SK-N-SH treated with all-trans-retinoic acid at 6 μM for 48 hours (cell line): ENCODE results near the gene TTC39B.

Experiments
- CSDC2 ChIP-seq: fragments of 250-450 bp; sonication (Bioruptor Pico); IDR thresholded peaks from 2 replicates; pipeline ENCODE4 v1.5.0; 2020; ENCODE audit warnings: mild to moderate bottlenecking, moderate library complexity
- CSRNP3 ChIP-seq: fragments of 250-450 bp; sonication (Bioruptor Pico); IDR thresholded peaks from 2 replicates; pipeline ENCODE4 v1.5.1; 2021; ENCODE audit warnings: mild to moderate bottlenecking, moderate library complexity
- GLIS3 ChIP-seq: fragments of 250-450 bp; sonication (Bioruptor Pico); IDR thresholded peaks from 2 replicates; pipeline ENCODE4 v1.5.0; 2020; ENCODE audit warnings: mild to moderate bottlenecking, moderate library complexity
- OSR1 ChIP-seq: fragments of 250-450 bp; sonication (Bioruptor Pico); IDR thresholded peaks from 2 replicates; pipeline ENCODE4 v1.8.0; 2022; ENCODE audit warnings: moderate library complexity, mild to moderate bottlenecking, inconsistent platforms
- PATZ1 ChIP-seq: fragments of 250-450 bp; sonication (Bioruptor Pico); IDR thresholded peaks from 2 replicates; pipeline ENCODE4 v1.8.0; 2020; ENCODE audit warnings: mild to moderate bottlenecking, moderate library complexity, borderline replicate concordance
- PPARA ChIP-seq: fragments of 250-450 bp; sonication (Bioruptor Pico); IDR thresholded peaks from 2 replicates; pipeline ENCODE4 v1.5.0; 2020; ENCODE audit warnings: mild to moderate bottlenecking, borderline replicate concordance
- RARB ChIP-seq: fragments of 250-450 bp; sonication (Bioruptor Pico); IDR thresholded peaks from 2 replicates; pipeline ENCODE4 v1.8.0; 2021; ENCODE audit warnings: mild to moderate bottlenecking, moderate library complexity
- SNAI2 ChIP-seq: fragments of 250-450 bp; sonication (Bioruptor Pico); IDR thresholded peaks from 2 replicates; pipeline ENCODE4 v1.5.0; 2020; ENCODE audit warnings: mild to moderate bottlenecking, moderate library complexity
- TOX ChIP-seq: fragments of 250-450 bp; sonication (Bioruptor Pico); IDR thresholded peaks from 2 replicates; pipeline ENCODE4 v1.8.0; 2021; ENCODE audit warnings: mild to moderate bottlenecking, moderate library complexity, borderline replicate concordance
- ZC3H10 ChIP-seq: fragments of 250-450 bp; sonication (Bioruptor Pico); IDR thresholded peaks from 2 replicates; pipeline ENCODE4 v1.5.1; 2021; ENCODE audit warnings: mild to moderate bottlenecking, moderate library complexity
- ZFP3 ChIP-seq: fragments of 250-450 bp; sonication (Bioruptor Pico); IDR thresholded peaks from 2 replicates; pipeline ENCODE4 v1.5.0; 2020; ENCODE audit warnings: mild to moderate bottlenecking, moderate library complexity
- ZNF8 ChIP-seq: fragments of 450-650 bp; formaldehyde crosslinking; IDR thresholded peaks from 2 replicates; pipeline ENCODE4 v1.5.0; 2020; ENCODE audit warnings: mild to moderate bottlenecking, moderate library complexity
- TF ChIP-seq, protein P1 (sequence below): fragments of 250-450 bp; sonication (Bioruptor Pico); IDR thresholded peaks from 2 replicates; pipeline ENCODE4 v1.5.1; 2020; ENCODE audit warnings: low read depth, mild to moderate bottlenecking, moderate library complexity
- TF ChIP-seq, protein P2 (sequence below): fragments of 250-450 bp; sonication (Bioruptor Pico); IDR thresholded peaks from 2 replicates; pipeline ENCODE4 v1.8.0; 2021; ENCODE audit warnings: low read depth, mild to moderate bottlenecking, moderate library complexity, borderline replicate concordance

- TF ChIP-seq ZFP3 (CRISPR knock-in tag) (no peak), ZNF8 (CRISPR knock-in tag) (no peak), SNAI2 (CRISPR knock-in tag) (no peak), CSDC2 (no peak), PATZ1 (CRISPR knock-in tag) (no peak), RARB (CRISPR knock-in tag) (no peak), TOX (no peak), PPARA (CRISPR knock-in tag) (no peak), CSRNP3 (CRISPR knock-in tag) (no peak), OSR1 (CRISPR knock-in tag) (no peak), ZC3H10 (CRISPR knock-in tag) (no peak), GLIS3 (CRISPR knock-in tag) (no peak)
- TF ChIP-seq, protein P1, sequence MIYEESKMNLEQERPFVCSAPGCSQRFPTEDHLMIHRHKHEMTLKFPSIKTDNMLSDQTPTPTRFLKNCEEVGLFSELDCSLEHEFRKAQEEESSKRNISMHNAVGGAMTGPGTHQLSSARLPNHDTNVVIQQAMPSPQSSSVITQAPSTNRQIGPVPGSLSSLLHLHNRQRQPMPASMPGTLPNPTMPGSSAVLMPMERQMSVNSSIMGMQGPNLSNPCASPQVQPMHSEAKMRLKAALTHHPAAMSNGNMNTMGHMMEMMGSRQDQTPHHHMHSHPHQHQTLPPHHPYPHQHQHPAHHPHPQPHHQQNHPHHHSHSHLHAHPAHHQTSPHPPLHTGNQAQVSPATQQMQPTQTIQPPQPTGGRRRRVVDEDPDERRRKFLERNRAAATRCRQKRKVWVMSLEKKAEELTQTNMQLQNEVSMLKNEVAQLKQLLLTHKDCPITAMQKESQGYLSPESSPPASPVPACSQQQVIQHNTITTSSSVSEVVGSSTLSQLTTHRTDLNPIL (CRISPR knock-in tag): no peak
- TF ChIP-seq, protein P2, sequence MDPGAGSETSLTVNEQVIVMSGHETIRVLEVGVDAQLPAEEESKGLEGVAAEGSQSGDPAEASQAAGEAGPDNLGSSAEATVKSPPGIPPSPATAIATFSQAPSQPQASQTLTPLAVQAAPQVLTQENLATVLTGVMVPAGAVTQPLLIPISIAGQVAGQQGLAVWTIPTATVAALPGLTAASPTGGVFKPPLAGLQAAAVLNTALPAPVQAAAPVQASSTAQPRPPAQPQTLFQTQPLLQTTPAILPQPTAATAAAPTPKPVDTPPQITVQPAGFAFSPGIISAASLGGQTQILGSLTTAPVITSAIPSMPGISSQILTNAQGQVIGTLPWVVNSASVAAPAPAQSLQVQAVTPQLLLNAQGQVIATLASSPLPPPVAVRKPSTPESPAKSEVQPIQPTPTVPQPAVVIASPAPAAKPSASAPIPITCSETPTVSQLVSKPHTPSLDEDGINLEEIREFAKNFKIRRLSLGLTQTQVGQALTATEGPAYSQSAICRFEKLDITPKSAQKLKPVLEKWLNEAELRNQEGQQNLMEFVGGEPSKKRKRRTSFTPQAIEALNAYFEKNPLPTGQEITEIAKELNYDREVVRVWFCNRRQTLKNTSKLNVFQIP: no peak
Measured at GRCh38 chr9:15200111-15200510, 106.9 kb downstream of the TTC39B start.
